HG02840 (cell line): ENCODE results near the gene EMC6.

Experiments
- ATAC-seq: cut with Tn5 transposase; IDR thresholded peaks from one replicate; pipeline ENCODE4 v1.9.1; 2021; ENCODE audit warnings: mild to moderate bottlenecking, moderate library complexity, moderate number of reproducible peaks; ENCODE audit not compliant: unreplicated experiment, low FRiP score

EMC6 gene

GRCh38 chr17:3655766-3656165, 12.8 kb upstream of the EMC6 start:
- ATAC-seq: no peak

- ATAC-seq: no peak
These were observed 12.3 kb upstream of the EMC6 start for GRCh38 chr17:3656353-3656752.

GRCh38 chr17:3656755-3657587, 11.6 kb upstream of the EMC6 start:
- no peak for ATAC-seq

- no peak for ATAC-seq
These were observed 11.1 kb upstream of the EMC6 start for GRCh38 chr17:3657588-3657869.

- no peak for ATAC-seq
These were observed 10.5 kb upstream of the EMC6 start for GRCh38 chr17:3657874-3658783.

GRCh38 chr17:3658784-3659449, 9.7 kb upstream of the EMC6 start:
- ATAC-seq: no peak

GRCh38 chr17:3659541-3660111, 9.0 kb upstream of the EMC6 start:
- no peak for ATAC-seq

GRCh38 chr17:3660311-3660891, 8.2 kb upstream of the EMC6 start:
- ATAC-seq: no peak

GRCh38 chr17:3663102-3664011, 5.3 kb upstream of the EMC6 start:
- ATAC-seq: no peak

GRCh38 chr17:3665834-3666233, 2.8 kb upstream of the EMC6 start:
- ATAC-seq: no peak

GRCh38 chr17:3666516-3666915, 2.1 kb upstream of the EMC6 start:
- ATAC-seq: no peak

GRCh38 chr17:3667366-3668278, 990 bp upstream of the EMC6 start:
- ATAC-seq: no peak

GRCh38 chr17:3669085-3669347, 404 bp downstream of the EMC6 start:
- ATAC-seq: no peak

- ATAC-seq: no peak
These were observed 936 bp downstream of the EMC6 start for GRCh38 chr17:3669548-3669947.

GRCh38 chr17:3672571-3672970, 4.0 kb downstream of the EMC6 start:
- no peak for ATAC-seq

GRCh38 chr17:3675886-3676285, 7.3 kb downstream of the EMC6 start:
- no peak for ATAC-seq

GRCh38 chr17:3678095-3678820, 9.6 kb downstream of the EMC6 start:
- ATAC-seq: no peak
